D721Med (cell line): ENCODE results near the gene NOB1.

ENCODE experiments used
- DNase-seq: peaks from one replicate; pipeline ENCODE4 v3.0.0; 2011; ENCODE audit warnings: low spot score; ENCODE audit not compliant: insufficient read length
- FAIRE-seq: peaks from 2 replicates; lab custom pipeline; 2011; peaks lifted over from hg19 to GRCh38; lab: Jason Lieb, UNC
- CTCF ChIP-seq: IDR thresholded peaks from 2 replicates; pipeline ENCODE4 v1.5.1; 2012; ENCODE audit warnings: mild to moderate bottlenecking, control low read depth; ENCODE audit not compliant: insufficient read depth; ENCODE audit errors: missing control alignments

NOB1 gene

GRCh38 chr16:69693916-69694315 is 60.8 kb downstream of the NOB1 start:
- no peak for TF ChIP-seq CTCF
- DNase-seq: no peak
- FAIRE-seq: no peak

- TF ChIP-seq CTCF: no peak
- DNase-seq: no peak
- FAIRE-seq: no peak
Measured at GRCh38 chr16:69691980-69692911, 62.5 kb downstream of the NOB1 start.
